Adipocyte (in vitro differentiated cells): ENCODE measurements around the gene ZBTB32.

Experiments used
- DNase-seq: peaks from one replicate; pipeline ENCODE4 v3.0.0-alpha.2; 2015; ENCODE audit warnings: low read depth
- H3K27me3 ChIP-seq: replicated peaks from 2 replicates; pipeline ENCODE4 v1.7.0; 2013; ENCODE audit warnings: mild to moderate bottlenecking, low read length, moderate library complexity; ENCODE audit not compliant: control insufficient read depth, insufficient read depth
- H3K36me3 ChIP-seq: 2 replicates; pipeline ENCODE4 v1.7.0; 2013; ENCODE audit warnings: low read length, mild to moderate bottlenecking, moderate library complexity; ENCODE audit not compliant: control insufficient read depth, insufficient read depth, severe bottlenecking
- H3K4me1 ChIP-seq: 2 replicates; pipeline ENCODE4 v1.7.0; 2013; ENCODE audit warnings: mild to moderate bottlenecking, low read length, moderate library complexity; ENCODE audit not compliant: control insufficient read depth, insufficient read depth
- H3K4me3 ChIP-seq: 2 replicates; pipeline ENCODE4 v1.7.0; 2013; ENCODE audit warnings: mild to moderate bottlenecking, low read length, moderate library complexity
- H3K9ac ChIP-seq: 2 replicates; pipeline ENCODE4 v1.7.0; 2013; ENCODE audit warnings: mild to moderate bottlenecking, low read length, moderate library complexity
- H3K9me3 ChIP-seq: 2 replicates; pipeline ENCODE4 v1.7.0; 2013; ENCODE audit warnings: mild to moderate bottlenecking, low read length, moderate library complexity; ENCODE audit not compliant: control insufficient read depth

ZBTB32 gene

DNA sequence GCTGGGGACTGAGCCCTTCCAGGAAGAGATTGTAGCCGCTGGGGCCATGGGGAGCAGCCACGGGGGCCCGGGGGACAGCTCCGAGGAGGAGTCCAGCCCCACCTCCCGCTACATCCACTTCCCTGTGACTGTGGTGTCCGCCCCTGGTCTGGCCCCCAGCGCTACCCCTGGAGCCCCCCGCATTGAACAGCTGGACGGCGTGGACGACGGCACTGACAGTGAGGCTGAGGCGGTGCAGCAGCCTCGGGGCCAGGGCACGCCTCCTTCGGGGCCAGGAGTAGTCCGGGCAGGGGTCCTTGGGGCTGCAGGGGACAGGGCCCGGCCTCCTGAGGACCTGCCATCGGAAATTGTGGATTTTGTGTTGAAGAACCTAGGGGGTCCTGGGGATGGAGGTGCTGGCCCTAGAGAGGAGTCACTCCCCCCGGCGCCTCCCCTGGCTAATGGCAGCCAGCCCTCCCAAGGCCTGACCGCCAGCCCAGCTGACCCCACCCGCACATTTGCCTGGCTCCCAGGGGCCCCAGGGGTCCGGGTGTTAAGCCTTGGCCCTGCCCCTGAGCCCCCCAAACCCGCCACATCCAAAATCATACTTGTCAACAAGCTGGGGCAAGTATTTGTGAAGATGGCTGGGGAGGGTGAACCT lies 28.3 kb downstream of the ZBTB32 start:
- H3K4me1 ChIP-seq: peaks cover 8% of the 10 kb centered on the region
- H3K4me3 ChIP-seq: no peak overlapping the region
- no peak overlapping the region for H3K9ac ChIP-seq
- no peak for DNase-seq
- H3K27me3 ChIP-seq: no peaks in the 10 kb centered on the region
- no peaks in the 10 kb centered on the region for H3K9me3 ChIP-seq
- peaks cover 82% of the 10 kb centered on the region for H3K36me3 ChIP-seq

DNA sequence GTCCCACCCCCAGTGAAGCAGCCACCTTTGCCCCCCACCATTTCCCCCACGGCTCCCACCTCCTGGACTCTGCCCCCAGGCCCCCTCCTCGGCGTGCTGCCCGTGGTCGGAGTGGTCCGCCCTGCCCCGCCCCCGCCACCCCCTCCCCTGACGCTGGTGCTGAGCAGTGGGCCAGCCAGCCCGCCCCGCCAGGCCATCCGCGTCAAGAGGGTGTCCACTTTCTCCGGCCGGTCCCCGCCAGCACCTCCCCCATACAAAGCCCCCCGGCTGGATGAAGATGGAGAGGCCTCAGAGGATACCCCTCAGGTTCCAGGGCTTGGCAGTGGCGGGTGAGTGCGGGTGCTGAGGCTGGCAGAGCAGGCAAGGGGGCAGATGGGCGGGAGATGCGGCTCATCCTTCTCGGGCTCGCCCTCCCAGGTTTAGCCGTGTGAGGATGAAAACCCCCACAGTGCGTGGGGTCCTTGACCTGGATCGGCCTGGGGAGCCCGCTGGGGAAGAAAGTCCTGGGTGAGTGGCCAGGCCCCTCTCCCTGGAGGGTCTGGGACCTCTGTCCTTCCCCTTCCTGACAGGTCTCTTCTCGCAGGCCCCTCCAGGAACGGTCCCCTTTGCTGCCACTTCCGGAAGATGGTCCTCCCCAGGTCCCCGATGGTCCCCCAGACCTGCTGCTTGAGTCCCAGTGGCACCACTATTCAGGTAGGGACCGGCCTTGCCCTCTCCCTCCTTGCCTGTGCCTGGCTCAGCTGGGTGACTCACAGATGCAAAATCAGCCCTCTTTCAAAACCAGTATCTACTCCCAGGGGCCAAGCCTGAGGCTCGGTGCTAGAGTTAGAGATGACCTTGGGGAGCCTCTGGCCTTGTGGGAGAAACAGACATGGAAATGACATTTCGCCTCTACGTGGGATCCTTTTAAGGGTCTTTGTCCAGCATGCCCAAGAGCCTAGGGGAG lies 29.1 kb downstream of the ZBTB32 start:
- peaks cover 82% of the 10 kb centered on the region for H3K36me3 ChIP-seq
- H3K9me3 ChIP-seq: no peaks in the 10 kb centered on the region
- H3K9ac ChIP-seq: no peak overlapping the region
- H3K4me1 ChIP-seq: peaks cover 8% of the 10 kb centered on the region
- H3K4me3 ChIP-seq: no peak overlapping the region
- no peak for DNase-seq
- no peaks in the 10 kb centered on the region for H3K27me3 ChIP-seq

DNA sequence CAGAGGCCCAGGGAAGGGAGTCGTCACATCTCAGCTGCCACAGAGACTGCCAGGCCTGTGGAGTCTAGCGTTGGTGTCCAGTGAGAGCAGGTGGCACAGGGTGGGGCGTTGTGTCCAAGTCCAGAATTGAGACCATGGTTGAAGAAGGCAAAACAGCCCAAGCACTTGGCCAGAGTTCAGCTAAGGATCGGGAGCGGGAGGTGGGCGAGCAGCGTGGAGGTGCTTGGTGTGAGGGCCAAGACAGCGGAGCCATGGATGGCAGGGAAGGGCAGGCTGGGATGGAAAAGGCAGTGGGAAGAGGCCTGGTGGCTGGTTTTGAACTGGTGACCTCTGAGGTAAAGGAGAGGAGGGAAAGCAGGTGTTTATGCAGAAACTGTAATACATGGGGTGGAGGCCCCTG lies 29.9 kb downstream of the ZBTB32 start:
- DNase-seq: no peak
- Histone ChIP-seq H3K9me3 (no peaks in the 10 kb centered on the region), H3K9ac (no peak overlapping the region), H3K4me3 (no peak overlapping the region), H3K4me1 (peaks cover 14% of the 10 kb centered on the region), H3K36me3 (peaks cover 79% of the 10 kb centered on the region), H3K27me3 (no peaks in the 10 kb centered on the region)

DNA sequence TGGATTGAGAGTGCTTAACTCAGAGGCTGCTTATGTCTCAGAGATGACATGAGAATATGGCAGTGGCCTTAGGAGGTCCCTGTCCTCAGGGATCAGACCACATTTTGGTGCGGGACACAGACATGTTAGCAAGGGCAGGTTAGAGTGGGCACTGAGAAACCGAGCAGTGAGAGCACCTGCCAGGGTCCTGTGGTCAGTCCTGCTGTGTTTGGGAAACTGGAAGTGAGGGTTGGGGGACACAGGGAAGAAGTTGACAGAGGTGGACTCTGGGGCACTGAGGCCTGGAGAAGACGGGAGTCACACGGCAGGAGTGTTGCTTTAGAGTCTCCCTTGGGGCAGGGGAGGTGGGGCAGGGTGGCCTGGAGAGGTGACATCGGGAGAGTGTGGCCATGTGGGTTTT lies 30.5 kb downstream of the ZBTB32 start:
- no peaks in the 10 kb centered on the region for H3K27me3 ChIP-seq
- H3K9me3 ChIP-seq: no peaks in the 10 kb centered on the region
- no peak overlapping the region for H3K9ac ChIP-seq
- peaks cover 73% of the 10 kb centered on the region for H3K36me3 ChIP-seq
- DNase-seq: no peak
- no peak overlapping the region for H3K4me3 ChIP-seq
- H3K4me1 ChIP-seq: peaks cover 19% of the 10 kb centered on the region

DNA sequence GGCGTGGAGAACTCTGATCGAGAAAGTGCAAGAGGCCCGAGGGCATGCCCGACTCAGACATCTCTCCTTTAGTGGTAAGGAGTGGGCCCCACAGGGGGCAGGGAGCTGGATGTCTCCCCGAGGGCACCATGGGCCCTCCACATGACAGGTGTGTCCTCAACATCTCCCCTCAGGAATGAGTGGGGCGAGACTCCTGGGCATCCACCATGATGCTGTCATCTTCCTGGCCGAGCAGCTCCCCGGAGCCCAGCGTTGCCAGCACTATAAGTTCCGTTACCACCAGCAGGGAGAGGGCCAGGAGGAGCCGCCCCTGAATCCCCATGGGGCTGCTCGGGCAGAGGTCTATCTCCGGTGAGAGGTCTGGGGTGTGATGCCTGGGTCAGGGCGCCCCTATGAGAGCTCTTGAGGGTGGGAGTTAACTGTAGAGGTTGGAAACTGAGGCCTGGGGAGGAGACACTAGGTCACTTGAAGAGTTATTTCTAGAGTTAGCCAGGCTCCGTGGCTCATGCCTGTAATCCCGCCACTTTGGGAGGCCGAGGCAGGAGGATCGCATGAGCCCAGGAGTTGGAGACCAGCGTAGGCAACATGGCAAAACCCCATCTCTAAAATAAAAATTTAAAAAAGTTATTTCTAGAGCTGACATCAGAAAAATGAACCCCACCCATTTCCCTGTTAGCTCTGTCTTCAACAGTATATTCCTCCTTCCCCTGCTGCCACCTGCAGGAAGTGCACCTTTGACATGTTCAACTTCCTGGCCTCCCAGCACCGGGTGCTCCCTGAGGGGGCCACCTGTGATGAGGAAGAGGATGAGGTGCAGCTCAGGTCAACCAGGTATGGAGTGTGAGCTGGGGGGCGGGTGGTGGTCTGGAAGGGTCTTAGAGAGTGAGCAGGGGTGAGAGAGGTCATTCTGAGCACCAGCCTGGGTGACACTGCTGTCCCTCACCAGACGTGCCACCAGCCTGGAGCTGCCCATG lies 32.8 kb downstream of the ZBTB32 start:
- DNase-seq: no peak
- peaks cover 50% of the 10 kb centered on the region for H3K36me3 ChIP-seq

DNA sequence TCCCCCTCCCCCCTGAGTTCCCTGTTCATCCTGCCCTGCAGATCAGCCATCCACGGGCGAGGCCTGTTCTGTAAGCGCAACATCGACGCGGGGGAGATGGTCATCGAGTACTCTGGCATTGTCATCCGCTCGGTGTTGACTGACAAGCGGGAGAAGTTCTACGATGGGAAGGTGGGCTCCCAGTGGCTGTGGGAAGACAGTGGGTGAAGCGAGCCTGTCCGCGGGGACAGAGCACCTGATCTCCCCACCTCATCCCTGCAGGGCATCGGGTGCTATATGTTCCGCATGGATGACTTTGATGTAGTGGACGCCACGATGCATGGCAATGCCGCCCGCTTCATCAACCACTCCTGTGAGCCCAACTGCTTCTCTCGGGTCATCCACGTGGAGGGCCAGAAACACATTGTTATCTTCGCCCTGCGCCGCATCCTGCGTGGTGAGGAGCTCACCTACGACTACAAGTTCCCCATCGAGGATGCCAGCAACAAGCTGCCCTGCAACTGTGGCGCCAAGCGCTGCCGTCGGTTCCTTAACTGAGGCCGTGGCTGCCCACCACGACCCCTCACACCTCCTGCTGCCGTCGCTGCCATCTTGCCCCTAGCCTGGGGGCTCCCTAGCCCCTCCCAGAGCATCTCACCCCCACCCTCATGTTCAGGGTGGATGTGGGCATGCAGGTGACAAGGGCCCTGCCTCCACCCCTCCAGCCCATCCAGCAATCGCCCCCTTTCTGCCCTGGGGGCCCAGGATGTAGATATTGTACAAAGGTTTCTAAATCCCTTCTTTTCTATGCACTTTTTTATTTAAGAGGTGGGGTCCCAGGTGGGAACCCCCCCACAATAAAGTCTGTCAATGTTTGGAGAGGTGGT lies 33.9 kb downstream of the ZBTB32 start:
- no peaks in the 10 kb centered on the region for H3K27me3 ChIP-seq
- DNase-seq: no peak
- H3K36me3 ChIP-seq: peaks cover 52% of the 10 kb centered on the region
- H3K9ac ChIP-seq: no peak overlapping the region
- H3K4me1 ChIP-seq: peaks cover 29% of the 10 kb centered on the region
- H3K9me3 ChIP-seq: no peaks in the 10 kb centered on the region
- H3K4me3 ChIP-seq: no peak overlapping the region

More for the DNA sequence above, 32.8 kb downstream of the ZBTB32 start:
- Histone ChIP-seq H3K27me3 (no peaks in the 10 kb centered on the region), H3K9ac (no peak overlapping the region), H3K9me3 (no peaks in the 10 kb centered on the region), H3K4me3 (no peak overlapping the region), H3K4me1 (peaks cover 29% of the 10 kb centered on the region)

DNA sequence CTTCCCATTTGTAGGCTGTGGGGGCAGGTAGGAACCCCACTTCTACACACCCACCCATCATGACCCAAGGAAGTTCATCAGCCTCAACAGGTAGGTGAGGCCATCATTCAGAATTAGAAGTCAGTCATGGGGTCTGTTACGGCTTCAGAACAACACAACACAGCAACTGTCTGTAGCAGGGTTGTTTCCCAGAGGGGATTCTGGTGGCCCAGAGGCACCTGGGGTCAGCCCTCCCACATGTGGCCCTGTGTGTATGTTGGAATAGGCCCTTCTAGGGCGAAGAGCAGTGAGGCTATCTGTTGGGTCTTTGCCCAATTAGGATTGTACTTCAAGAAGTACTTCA lies 34.5 kb downstream of the ZBTB32 start:
- Histone ChIP-seq H3K4me3 (no peak overlapping the region), H3K4me1 (peaks cover 24% of the 10 kb centered on the region), H3K27me3 (no peaks in the 10 kb centered on the region), H3K9me3 (no peaks in the 10 kb centered on the region), H3K36me3 (peaks cover 49% of the 10 kb centered on the region), H3K9ac (no peak overlapping the region)
- no peak for DNase-seq

DNA sequence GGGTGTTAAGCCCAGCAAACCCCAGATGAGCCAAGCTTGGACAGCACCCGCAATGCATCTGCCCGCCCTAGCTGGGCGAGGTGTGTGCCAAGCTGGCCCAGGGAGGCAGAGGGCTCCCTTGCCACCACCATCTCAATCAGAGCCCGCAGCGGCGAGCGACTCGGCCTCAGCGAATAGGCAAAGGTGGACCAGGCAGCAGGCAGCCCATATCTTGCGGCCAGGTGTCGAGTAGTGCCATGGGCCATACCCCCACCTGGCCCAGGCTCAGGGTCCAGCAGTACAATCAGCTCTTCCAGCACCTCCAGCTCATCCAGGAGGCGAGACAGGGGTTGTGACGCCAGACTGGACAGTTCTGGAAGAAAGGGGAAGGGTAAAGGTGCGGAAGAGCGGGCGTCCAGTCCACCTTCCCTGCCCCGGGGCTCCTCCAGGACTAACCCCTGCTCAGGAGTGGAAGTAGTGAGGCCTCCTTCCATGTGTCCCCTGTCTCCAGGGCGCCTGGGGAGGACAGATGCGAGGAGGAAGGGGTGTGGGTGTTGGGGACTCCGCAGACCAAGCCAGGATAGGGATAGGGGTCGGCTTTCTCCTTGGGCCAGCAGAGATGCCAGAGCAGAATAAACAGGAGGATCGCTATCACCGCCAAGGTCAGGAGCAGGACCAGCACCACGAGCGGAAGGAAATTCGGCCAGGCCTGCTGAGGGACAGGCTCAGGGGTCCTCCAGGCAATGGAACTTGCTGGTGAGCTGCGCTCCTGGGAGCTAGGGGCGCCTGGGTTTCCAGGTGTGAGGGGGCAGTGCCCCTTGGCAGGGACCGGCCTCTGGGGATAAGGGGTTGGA lies 35.1 kb downstream of the ZBTB32 start:
- no peaks in the 10 kb centered on the region for H3K9me3 ChIP-seq
- H3K4me1 ChIP-seq: peaks cover 26% of the 10 kb centered on the region
- peak overlapping the region; percentile 81 for H3K9ac ChIP-seq
- peaks cover 43% of the 10 kb centered on the region for H3K36me3 ChIP-seq
- DNase-seq: no peak
- H3K27me3 ChIP-seq: no peaks in the 10 kb centered on the region
- peak overlapping the region; percentile 80 for H3K4me3 ChIP-seq

DNA sequence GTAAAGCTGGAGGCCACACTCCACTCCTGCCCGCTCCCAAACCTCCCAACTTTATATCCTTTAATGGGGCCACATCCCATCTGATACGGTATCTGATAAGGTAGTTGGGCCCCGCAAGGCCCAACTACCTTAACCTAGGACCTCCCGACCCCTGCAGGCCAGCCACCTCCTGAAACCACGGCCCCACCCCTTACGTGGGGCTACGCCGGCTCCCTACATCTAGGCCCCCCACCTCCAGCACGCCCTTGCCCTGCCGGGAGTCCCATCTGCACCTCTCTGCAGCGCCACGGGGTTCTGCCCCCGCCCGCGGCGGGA lies 35.7 kb downstream of the ZBTB32 start:
- DNase-seq: no peak
- no peaks in the 10 kb centered on the region for H3K9me3 ChIP-seq
- peak overlapping the region; percentile 80 for H3K4me3 ChIP-seq
- H3K27me3 ChIP-seq: no peaks in the 10 kb centered on the region
- H3K4me1 ChIP-seq: peaks cover 28% of the 10 kb centered on the region
- H3K9ac ChIP-seq: peak overlapping the region; percentile 81
- peaks cover 38% of the 10 kb centered on the region for H3K36me3 ChIP-seq
